Choroid plexus epithelial cell (primary cell): Measurements from ENCODE around the gene TMEM145.
"Not testable (repeated sequence)": the region's sequence is repeated elsewhere in the genome, so short reads cannot be mapped to it uniquely, and the experiment has no call there.

Source experiments
- DNase-seq: peaks from one replicate; pipeline ENCODE4 v3.0.0-alpha.2; 2010; ENCODE audit warnings: low read depth
- H3K4me3 ChIP-seq: 2 replicates; pipeline ENCODE4 v1.5.1; 2011; ENCODE audit warnings: low read depth, mild to moderate bottlenecking, control low read depth, low read length, moderate library complexity
- TF ChIP-seq, protein P1 (sequence below): conservative IDR thresholded peaks from 2 replicates; pipeline ENCODE4 v1.5.1; 2011; ENCODE audit warnings: low read depth, mild to moderate bottlenecking, control low read depth, inconsistent platforms, low read length, moderate library complexity

TMEM145 gene

DNA sequence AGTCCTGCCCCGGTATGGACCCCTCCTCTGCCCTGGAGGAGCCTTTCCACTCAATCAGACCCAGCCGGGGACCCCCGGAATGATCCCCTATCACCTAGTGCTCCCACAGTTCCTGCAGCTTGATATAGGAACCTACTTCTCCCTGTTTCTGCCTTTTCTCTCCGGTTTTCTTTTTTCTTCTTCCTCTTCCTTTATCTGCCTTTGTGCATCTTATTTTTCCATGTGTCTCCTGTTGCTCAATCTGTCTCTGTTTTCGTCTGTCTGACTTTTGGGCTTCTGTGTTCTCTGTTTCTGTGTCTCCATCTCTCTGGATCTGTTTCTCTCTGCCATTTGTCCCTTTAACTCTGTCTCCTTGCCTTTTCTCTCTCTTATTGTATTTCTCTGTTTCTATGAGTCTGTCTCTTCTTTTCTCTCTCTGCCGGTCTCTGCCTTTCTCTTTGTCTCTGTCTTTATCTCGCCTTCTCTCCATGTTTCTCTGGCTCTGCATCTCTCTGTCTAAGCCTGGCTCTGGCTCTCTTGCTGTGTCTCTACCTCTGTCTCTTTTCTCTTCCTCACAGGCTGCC lies 22.3 kb downstream of the TMEM145 start:
- TF ChIP-seq, protein P1, sequence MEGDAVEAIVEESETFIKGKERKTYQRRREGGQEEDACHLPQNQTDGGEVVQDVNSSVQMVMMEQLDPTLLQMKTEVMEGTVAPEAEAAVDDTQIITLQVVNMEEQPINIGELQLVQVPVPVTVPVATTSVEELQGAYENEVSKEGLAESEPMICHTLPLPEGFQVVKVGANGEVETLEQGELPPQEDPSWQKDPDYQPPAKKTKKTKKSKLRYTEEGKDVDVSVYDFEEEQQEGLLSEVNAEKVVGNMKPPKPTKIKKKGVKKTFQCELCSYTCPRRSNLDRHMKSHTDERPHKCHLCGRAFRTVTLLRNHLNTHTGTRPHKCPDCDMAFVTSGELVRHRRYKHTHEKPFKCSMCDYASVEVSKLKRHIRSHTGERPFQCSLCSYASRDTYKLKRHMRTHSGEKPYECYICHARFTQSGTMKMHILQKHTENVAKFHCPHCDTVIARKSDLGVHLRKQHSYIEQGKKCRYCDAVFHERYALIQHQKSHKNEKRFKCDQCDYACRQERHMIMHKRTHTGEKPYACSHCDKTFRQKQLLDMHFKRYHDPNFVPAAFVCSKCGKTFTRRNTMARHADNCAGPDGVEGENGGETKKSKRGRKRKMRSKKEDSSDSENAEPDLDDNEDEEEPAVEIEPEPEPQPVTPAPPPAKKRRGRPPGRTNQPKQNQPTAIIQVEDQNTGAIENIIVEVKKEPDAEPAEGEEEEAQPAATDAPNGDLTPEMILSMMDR: no peak
- H3K4me3 ChIP-seq: no peak overlapping the region
- DNase-seq: no peak

DNA sequence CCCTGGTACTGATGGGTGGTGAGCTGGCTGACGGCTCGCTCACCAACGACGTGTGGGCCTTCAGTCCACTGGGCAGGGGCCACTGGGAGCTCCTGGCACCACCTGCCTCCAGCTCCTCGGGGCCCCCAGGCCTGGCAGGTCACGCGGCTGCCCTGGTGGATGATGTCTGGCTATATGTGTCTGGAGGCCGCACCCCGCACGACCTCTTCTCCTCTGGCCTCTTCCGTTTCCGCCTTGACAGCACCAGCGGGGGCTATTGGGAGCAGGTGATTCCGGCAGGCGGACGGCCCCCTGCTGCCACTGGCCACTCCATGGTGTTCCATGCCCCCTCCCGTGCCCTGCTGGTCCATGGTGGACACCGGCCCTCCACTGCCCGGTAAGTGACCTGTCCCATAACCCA lies 22.9 kb downstream of the TMEM145 start:
- TF ChIP-seq, protein P1: no peak
- no peak for DNase-seq
- H3K4me3 ChIP-seq: no peak overlapping the region

DNA sequence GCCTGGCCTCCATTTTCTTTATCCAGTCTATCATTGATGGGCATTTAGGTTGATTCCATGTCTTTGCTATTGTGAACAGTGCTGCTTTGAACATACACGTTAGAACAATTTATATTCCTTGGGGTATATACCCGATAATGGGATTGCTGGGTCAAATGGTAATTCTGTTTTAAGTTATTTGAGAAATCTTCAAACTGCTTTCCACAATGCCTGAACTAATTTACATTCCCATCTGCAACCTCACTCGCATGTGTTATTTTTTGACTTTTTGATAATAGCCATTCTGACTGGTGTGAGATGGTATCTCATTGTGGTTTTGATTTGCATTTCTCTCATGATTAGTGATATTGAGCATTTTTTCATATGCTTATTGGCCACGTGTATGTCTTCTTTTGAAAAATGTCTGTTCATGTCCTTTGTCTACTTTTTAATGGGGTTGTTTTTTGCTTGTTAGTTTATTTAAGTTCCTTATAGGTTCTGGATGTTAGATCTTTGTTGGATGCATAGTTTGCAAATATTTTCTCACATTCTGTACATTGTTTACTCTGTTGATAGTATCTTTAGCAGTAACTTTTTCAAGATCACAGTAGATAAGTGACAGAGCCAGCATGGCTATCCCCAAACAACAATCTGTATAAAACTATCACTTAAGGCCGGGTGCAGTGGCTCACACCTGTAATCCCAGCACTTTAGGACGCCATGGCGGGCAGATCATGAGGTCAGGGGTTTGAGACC lies 26.2 kb downstream of the TMEM145 start:
- H3K4me3 ChIP-seq, DNase-seq: not testable (repeated sequence)

DNA sequence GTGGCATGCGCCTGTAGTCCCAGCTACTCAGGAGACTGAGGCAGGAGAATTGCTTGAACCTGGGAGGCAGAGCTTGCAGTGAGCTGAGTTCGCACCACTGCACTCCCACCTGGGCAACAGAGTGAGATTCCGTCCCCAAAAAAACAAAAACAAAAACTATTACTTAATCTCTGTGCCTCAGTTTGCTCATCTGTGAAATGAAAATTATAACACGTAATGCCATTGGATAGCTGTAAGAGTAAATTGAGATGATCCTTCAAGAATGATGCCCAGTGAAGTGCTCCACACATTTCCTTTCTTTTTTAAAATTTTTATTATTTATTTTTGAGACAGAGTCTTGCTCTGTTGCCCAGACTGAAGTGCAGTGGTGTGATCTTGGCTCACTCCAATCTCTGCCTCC lies 26.8 kb downstream of the TMEM145 start:
- H3K4me3 ChIP-seq, DNase-seq: not testable (repeated sequence)

DNA sequence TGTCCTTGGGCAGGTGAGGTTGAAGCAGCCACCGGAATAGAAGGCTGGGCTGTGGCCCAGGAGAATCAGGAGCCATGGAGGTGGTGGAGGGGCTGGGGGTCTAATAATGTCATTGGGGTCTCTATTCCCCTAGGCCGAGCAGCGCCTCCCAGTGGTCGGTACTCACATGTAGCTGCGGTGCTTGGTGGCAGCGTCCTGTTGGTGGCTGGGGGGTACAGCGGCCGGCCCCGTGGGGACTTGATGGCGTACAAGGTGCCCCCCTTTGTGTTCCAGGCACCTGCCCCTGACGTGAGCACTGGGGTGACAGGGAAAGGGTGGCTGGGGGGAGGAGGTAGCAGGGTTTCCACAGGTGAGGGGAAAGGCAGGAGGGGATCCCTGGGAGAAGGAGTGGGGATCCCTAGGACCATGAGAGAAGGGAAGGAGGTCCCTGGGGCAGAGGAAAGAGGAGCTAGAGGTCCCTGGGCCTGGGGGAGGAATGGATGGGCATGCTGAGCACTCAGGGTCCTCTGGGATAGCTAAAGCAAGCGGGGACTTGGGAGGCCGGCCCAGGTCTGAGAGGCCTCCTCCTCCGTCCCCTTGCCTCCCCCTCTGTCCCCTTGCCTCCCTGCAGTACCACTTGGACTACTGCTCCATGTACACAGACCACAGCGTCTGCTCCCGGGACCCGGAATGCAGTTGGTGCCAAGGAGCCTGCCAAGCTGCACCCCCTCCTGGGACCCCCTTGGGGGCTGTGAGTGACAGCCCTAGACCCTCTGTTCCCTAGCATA lies 30.4 kb downstream of the TMEM145 start:
- no peak for DNase-seq
- H3K4me3 ChIP-seq: no peak overlapping the region
- TF ChIP-seq, protein P1: peak; percentile 21

DNA sequence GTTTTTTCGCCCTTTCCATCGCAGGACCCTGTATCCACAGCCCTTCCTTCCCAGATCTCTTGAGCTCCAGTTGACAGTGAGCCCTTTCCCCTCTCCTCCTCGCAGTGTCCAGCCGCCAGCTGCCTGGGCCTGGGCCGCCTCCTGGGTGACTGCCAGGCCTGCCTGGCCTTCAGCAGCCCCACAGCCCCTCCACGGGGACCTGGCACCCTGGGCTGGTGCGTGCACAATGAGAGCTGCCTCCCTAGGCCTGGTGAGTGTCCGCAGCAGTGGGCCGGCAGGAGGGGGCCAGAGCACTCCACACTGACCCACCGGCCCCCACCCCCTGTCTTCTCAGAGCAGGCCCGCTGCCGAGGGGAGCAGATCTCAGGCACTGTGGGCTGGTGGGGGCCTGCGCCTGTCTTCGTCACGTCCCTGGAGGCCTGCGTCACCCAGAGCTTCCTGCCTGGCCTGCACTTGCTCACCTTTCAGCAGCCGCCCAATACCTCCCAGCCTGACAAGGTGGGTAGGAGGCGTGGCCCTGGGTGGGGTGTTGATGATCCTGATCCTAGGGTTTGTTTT lies 31.3 kb downstream of the TMEM145 start:
- TF ChIP-seq, protein P1: no peak
- no peak for DNase-seq
- no peak overlapping the region for H3K4me3 ChIP-seq

DNA sequence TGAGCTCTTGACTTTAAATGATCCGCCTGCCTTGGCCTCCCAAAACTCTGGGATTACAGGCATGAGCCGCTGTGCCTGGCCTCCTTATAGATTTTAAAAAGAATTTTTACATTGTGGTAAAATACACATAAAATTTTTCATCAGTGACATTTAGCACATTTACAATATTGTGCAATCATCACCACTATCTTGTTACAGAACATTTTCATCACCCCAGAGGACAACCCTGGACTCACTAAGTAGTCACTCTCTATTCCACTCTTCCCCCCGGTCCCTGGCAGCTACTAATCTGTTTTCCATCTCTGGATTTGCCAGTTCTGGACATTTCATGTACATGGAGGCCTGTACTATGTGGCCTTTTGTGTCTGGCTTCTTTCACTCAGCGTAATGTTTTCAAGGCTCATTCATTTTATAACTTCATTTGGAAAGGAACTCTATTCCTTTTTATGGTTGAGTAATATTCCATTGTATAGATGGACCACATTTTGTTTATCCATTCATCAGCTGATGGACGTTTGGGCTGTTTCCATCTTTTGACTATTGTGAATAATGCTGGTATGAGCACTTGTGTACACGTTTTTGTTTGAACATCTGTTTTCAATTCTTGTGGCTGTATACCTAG lies 32.2 kb downstream of the TMEM145 start:
- DNase-seq: peak; percentile 72
- H3K4me3 ChIP-seq: no peak overlapping the region
- TF ChIP-seq, protein P1: no peak
